ENCODE results near the gene GRK2.

The GRK2 gene

DNA sequence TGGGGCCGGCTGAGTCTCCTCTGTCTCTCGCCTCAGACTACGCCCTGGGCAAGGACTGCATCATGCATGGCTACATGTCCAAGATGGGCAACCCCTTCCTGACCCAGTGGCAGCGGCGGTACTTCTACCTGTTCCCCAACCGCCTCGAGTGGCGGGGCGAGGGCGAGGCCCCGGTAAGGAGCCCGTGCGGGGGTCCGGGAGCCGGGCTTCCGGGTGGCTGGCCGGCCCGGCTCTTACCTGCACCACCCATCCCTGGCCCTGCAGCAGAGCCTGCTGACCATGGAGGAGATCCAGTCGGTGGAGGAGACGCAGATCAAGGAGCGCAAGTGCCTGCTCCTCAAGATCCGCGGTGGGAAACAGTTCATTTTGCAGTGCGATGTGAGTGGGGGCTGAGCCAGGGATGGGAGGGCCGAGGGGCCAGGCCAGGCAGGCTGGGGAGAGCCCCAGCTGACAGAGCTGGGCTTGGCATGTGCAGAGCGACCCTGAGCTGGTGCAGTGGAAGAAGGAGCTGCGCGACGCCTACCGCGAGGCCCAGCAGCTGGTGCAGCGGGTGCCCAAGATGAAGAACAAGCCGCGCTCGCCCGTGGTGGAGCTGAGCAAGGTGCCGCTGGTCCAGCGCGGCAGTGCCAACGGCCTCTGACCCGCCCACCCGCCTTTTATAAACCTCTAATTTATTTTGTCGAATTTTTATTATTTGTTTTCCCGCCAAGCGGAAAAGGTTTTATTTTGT is 18.7 kb downstream of the GRK2 start:
- DNase-seq, result no peak

DNA sequence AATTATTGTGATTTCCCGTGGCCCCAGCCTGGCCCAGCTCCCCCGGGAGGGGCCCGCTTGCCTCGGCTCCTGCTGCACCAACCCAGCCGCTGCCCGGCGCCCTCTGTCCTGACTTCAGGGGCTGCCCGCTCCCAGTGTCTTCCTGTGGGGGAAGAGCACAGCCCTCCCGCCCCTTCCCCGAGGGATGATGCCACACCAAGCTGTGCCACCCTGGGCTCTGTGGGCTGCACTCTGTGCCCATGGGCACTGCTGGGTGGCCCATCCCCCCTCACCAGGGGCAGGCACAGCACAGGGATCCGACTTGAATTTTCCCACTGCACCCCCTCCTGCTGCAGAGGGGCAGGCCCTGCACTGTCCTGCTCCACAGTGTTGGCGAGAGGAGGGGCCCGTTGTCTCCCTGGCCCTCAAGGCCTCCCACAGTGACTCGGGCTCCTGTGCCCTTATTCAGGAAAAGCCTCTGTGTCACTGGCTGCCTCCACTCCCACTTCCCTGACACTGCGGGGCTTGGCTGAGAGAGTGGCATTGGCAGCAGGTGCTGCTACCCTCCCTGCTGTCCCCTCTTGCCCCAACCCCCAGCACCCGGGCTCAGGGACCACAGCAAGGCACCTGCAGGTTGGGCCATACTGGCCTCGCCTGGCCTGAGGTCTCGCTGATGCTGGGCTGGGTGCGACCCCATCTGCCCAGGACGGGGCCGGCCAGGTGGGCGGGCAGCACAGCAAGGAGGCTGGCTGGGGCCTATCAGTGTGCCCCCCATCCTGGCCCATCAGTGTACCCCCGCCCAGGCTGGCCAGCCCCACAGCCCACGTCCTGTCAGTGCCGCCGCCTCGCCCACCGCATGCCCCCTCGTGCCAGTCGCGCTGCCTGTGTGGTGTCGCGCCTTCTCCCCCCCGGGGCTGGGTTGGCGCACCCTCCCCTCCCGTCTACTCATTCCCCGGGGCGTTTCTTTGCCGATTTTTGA is 19.5 kb downstream of the GRK2 start:
- DNase-seq, result no peak

DNA sequence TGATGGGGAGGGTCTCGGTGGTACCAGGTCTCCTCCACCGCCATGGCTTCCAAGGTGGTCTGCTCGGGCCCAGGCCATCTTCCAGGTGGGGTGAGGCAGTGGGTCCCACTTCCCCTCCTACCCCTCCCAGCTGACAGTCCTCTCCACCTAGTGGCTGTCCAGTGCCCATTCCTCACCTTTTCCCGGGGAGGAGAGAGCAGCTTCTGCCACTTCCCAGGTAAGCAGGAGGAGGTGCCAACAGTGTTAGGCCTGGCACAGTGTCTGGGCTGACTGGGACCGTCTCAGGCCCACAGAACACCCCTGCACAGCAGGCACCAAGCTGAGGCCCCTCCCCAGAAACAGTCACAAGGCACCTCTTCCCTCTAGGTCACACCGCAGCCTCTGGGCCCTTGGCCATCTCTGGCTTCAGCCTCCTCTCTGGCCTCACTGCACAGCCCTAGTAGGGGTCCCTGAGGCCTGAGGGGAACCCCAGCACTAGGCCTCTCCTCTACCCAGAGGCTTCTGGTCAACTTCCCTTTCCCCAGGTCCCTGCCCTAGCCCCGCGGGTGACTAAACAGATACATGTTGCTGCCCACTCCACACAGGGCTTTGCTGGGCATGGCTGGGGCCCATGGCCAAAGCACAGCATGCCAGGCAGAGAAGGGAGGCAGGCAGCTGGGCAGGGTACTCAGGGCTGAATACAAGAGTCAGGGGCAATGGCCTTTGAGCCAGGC is 20.5 kb downstream of the GRK2 start:
- DNase-seq, result no peak

DNA sequence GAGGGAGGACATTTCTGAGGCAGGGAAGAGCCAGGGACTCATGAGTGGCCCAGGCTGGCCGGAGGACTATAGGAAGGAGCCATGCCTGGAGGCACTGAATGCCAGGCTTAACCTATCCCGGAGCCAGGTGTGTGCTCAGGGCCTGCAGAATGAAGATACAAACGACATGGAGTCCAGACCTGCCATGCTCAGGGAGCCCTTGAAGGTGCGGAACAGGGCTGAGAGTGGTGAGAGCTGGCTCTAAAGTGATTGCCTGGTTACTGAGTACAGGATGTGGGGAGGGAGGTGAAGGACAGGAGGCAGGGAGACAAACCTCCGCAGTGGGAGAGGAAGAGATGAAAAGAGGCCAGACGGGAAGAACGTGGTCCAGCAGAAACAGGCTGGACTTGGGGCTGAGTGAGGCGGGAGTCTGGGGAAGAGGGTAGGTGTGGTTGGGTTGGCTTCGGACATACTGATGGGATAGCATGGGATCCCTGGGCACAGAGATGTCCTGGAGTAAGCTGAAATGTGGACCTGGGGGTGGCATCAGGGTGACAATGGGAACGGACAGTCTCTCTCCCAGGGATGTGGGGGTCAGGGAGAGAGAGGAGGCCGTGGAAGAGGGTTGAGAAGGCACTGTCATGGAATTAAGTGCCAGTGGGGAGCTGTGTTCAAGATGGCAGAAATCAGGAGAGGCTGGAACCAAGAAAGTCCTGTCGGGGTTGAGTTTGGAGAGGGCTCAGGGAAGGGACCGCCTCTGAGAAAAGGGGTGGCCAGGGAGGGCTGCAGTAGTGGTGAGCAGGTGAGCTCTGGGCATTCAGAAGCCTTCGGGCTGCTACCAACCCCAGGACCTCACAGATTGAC is 21.3 kb downstream of the GRK2 start:
- no peak for DNase-seq

DNA sequence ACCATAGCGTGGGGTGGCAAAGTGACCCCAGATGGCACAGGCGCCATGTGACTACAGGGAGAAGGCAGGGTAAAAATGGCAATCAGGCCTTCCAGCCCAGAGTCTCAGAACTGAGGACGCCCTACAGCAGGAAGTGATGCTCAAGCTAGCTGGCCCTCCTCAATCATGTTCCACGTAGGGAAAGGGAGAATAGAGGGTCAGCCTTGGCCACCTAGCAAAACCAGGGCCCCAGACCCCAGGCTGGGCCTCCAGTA is 21.9 kb downstream of the GRK2 start:
- DNase-seq, result no peak

DNA sequence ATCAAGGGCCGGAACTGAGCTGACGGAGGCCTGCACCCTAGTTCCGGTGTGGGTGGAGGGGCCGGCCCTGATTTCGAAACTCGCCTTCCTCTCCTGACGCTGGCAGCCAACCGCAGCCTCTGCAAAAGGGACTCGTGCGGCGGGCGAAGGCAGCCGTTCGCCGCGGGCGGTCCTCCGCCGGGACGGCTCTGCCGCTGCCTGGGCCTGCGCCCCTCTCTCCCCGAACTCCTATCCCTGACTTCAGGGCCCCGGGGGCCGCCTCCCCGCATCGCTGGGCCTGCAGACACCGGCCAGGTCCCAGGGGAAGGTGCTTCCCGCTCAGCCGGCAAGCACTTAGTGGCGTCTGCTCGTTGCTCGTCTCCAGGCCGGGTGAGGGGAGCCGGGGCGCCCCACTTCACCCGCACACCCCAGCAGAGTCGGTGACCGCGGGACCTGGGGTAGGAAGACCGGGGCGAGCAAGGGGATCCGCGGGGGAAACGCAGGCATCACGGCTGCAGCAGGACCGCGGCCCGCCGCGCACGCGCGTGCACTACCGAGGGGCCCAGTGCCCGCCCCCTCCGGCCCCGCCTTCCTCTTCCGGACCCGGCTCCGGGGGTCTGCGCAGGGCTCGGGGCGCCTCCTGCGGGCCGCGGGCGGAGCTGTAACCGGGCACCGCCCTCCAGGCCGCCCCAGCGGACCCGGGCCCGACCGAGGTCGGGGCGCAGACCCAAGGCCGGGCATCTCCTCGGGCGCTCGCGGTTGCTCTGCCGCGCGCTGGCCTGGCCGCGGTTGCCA is 22.4 kb downstream of the GRK2 start:
- DNase-seq, result peak; percentile 31

DNA sequence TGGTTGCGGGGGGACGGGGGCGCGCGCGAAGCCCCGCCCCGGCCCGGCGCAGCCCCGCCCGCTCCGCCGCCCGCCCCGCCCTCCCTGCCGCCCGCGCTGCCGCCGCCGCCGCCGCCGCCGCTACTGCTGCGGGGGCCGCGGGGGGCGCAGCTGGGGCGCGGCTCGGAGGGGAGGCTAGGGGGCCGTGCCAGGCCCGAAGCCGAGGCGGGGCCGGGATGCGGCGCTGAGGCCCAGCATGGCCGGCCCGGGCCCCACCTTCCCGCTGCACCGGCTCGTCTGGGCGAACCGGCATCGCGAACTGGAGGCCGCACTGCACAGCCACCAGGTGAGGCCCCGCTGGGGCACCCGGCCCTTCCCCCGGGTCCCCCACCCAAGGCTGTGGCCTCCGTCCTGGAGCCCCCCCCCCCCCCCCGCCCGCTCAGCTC is 23.0 kb downstream of the GRK2 start, which contains the start of gene ANKRD13D:
Gene ANKRD13D, plus strand, starts transcription at position 78 of the 425 bp plus-strand sequence. Its CDS starts 158 bp downstream, at position 236.
- DNase-seq, result no peak

DNA sequence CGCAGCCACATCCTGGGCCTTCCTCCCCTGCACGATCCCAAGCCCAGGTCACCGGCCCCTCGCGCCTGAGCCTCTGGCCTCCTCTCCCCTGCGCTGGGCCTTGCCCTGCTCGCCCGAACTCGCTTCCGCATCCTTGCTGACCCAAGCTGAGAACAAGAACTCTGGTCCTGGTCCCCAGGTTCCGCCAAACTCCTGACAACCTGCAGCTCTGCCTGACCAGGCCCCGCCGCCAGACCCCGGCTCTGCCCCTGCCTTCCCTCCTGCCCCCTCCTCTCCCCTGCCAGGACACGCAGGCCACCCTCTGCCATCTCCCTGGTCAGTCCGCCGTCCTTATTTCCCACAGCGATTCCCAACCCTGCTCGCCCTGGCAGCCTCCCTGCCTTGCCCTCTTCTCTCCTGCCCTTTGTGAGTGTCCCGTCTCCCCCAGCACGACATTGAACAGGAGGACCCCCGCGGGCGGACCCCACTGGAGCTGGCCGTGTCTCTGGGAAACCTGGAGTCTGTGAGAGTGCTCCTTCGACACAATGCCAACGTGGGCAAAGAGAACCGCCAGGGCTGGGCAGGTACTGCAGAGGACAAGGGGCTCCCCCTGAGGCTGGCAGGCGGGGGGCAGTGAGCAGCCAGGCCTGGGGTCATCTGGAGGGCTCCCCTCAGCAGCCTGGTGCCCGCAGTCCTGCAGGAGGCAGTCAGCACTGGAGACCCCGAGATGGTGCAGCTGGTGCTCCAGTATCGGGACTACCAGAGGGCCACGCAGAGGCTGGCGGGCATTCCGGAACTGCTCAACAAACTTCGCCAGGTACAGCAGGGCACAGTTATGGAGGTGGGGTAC is 23.6 kb downstream of the GRK2 start:
- DNase-seq, result no peak

DNA sequence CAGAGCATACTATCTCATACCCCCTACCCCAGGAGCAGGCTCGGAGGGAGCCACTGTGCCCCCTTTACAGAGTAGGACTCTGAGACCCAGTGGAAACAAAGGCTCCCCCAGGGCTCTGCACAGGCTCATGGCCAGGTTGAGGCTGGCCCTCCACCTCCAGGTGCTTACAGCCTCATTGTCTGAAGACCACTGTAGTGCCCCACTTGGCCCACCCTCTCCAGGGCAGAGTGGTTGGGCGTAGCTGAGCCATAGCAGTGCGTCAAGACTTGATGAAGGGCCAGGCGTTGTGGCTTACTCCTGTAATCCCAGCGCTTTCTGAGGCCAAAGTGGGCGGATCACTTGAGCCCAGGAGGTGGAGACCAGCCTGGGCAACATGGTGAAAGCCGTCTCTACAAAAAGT is 24.5 kb downstream of the GRK2 start:
- DNase-seq, result no peak

DNA sequence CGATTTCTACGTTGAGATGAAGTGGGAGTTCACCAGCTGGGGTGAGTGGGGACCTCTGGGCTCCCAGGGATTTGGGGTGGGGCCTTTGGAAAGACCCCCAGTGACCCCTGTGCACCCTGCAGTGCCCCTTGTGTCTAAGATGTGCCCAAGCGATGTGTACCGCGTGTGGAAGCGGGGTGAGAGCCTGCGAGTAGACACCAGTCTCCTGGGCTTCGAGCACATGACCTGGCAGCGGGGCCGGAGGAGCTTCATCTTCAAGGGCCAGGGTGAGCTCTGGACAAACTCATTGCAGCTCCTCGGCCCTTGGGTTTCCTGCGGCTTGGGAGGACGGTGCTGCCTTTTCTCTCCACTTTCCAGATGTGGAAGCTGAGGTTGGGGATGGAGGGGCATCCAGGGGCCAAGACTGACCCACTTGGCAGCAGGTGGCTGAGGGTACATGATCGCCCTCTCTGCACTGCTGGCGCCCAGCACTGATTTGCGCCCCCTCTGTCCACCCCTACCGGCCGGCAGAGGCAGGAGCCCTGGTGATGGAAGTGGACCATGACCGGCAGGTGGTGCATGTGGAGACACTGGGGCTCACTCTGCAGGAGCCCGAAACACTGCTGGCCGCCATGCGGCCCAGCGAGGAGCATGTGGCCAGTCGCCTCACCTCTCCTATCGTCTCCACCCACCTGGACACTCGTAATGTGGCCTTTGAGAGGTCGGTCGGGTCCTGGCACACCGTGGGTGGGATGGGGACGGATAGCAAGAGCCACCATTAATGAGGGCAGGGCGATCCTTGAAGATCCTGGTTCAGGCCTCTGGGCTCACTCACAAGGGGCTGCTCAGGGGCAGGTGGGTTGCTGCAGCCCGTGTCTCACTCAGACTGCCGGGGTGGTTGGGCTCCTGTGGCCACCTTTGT is 25.5 kb downstream of the GRK2 start:
- DNase-seq, result no peak

DNA sequence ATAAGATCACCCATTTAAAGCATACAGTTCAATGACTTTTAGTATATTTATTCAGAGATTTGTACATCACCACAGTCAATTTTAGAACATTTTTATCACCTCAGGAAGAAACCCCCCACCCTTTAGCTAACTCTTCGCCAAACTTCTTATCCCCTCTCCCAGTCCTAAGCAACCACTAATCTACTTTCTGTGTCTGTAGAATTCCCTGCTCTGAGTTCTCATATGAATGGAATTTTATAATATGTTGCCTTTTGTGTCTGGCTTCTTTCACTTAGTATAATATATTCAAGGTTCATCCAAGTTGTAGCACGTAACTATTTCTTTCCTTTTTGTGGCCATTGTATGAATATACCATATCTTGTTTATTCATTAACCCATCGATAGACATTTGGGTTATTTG is 26.4 kb downstream of the GRK2 start:
- no peak for DNase-seq

DNA sequence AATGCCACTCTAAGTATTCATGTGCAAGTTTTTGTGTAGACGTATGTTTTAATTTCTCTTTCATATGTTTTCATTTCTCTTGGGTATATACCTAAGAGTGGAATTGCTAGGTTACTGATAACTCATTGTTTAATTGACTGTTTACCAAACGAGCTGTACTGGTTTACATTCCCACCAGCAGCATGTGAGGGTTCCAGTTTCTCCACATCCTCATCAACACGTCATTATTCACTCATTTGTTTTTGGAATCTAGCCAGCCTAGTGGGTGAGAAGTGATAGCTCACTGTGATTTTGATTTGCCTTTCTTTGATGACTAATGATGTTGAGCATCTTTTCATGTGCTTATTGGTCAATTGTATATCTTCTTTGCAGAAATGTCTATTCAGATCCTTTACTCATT is 26.8 kb downstream of the GRK2 start:
- no peak for DNase-seq

DNA sequence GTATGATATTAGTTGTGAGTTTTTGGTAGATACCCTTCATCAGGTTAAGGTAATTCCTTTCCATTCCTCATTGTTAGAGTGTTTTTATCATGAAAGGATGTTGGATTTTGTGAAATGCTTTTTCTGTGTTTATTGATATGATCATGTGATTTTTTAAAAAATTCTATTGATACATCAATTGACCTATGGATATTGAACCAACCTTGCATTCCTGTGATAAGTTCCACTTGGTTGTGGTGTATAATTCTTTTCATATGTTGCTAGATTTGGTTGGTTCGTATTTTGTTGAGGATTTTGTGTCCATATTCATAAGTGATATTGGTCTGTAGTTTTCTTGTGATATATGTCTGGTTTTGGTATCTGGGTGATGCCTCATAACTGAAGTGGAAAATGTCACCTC is 29.6 kb downstream of the GRK2 start:
- no peak for DNase-seq

DNA sequence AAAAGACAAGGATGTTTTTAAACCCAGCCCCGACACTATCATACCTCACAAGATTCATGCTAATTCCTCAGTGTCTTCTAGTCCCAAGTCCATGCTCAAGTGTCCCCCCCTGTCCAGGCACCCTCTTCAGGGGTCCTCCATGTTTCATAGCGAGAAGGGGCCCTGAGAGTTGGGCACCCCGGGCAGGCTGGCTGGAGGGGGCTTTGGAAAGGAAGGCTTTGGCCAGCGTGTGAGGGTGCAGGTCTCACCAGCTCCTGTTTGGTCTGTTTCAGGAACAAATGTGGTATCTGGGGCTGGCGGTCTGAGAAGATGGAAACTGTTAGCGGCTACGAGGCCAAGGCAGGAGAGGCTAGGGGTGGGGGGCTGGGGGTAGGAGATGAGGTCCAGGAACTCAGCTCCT is 32.5 kb downstream of the GRK2 start:
- no peak for DNase-seq

DNA sequence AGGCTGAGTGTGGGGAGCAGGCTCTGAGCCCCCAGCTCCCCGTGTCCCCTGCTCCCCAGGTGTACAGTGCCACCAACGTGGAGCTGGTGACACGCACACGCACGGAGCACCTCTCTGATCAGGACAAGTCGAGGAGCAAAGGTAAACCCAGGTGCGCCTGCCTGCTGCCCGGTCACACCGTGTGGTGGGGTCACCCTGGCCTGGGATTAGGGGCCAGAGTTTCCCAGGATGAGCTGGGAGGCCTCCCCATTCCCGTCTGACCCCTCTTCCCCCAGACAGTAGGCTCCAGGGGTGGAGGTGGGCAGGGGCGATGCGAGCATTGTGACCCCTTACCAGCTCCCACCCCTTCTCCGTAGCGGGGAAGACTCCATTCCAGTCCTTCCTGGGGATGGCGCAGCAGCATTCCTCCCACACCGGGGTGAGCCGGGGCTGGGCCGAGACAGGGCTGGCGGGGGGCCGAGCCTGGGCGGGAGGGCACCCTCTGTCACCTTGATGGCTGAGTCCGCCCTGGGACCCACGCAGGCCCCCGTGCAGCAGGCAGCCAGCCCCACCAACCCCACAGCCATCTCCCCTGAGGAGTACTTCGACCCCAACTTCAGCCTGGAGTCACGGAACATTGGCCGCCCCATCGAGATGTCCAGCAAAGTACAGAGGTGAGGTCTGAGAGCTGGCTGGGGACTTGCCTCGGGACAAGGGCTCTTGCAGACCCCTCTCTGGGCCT is 33.4 kb downstream of the GRK2 start:
- DNase-seq, result no peak

DNA sequence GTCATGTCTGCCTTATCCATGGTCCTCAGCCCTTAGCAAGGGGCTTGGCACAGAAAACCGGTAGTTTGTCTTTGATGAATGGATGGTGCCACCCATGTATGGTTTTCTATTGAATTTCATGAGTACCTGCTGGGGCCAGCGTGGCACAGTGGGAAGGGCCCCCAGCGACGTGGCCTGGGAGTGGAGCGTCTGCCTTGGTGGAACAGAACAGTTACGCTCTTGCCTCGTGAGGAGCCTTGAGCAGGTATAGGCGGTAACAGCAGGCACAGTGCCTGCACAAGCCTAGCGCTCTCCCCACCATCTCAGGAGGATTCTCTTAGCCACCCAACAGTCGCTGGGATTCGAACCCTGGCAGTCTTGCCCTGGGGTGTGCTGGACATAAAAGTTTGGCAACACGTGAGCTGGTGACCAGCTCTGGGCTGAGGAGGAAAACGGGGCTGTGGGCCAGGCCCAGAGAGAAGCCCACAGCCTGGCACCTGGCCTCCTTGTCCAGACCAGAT is 34.0 kb downstream of the GRK2 start:
- DNase-seq, result no peak

DNA sequence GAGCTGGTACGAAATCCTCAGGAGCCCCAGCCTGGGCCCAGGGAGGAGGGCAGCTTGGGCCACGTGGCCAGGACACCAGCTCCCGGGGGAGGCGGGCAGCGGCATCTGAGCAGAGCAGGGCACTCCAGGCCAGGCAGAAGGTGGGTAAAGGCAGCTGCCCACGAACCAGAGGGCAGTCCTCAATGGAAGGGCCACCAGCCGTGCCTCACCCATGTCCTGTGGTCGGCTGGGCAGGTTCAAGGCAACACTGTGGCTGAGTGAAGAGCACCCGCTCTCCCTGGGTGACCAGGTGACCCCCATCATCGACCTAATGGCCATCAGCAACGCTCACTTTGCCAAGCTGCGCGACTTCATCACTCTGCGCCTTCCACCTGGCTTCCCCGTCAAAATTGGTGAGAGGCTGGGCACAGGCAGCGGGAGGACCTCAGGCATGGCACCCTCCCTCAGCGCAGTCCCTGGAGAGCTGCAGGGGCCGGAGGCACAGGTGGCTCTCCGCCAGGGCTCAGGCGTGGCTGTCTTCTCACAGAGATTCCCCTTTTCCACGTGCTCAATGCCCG is 34.6 kb downstream of the GRK2 start:
- DNase-seq, result no peak

DNA sequence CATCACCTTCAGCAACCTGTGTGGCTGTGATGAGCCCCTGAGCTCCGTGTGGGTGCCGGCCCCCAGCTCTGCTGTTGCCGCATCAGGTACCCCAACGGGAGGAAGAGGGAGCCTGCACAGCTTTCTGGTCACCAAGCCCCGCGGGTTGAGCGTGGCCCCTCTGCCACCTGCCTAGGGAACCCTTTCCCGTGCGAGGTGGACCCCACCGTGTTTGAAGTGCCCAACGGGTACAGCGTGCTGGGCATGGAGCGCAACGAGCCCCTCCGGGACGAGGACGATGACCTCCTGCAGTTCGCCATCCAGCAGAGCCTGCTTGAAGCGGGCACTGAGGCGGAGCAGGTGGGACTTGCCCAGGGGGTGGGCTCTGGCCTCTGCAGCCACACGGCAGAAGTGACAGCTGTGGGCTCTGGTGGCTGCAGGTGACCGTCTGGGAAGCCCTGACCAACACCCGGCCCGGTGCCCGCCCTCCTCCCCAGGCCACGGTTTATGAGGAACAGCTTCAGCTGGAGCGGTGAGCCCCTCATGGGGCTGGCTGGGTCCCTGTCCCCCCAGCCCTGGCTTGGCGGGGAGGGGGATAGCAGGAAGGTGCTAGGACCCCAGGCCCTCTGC is 35.1 kb downstream of the GRK2 start:
- DNase-seq, result no peak

All from DMS 273 treated with DMSO at 0.1 percent for 48 hours (cell line).